Measurements from ENCODE around the gene GET3.
A peak's percentile ranks its signal among the peaks of the same experiment; 100 is the strongest.
"Not testable (repeated sequence)": the region's sequence is repeated elsewhere in the genome, so short reads cannot be mapped to it uniquely, and the experiment has no call there.

Gene GET3

GRCh38 chr19:12725612-12726011 lies 11.7 kb upstream of the GET3 start:
- H3K4me3 Mint-ChIP-seq, H3K27me3 Mint-ChIP-seq, H3K9me3 Mint-ChIP-seq, H3K27ac Mint-ChIP-seq: not testable (repeated sequence)
- H3K36me3 Mint-ChIP-seq (ENCODE audit: low read depth): peaks cover 55% of the 10 kb centered on the region
- peaks cover 35% of the 10 kb centered on the region for H3K4me1 Mint-ChIP-seq (ENCODE audit: low read depth)

- no peak overlapping the region for H3K4me3 Mint-ChIP-seq
- H3K4me1 Mint-ChIP-seq (ENCODE audit: low read depth): peaks cover 30% of the 10 kb centered on the region
Measured at GRCh38 chr19:12726988-12727316, 10.3 kb upstream of the GET3 start.

GRCh38 chr19:12727745-12728433 lies 9.4 kb upstream of the GET3 start:
- Mint-ChIP-seq H3K4me1 (ENCODE audit: low read depth) (peaks cover 33% of the 10 kb centered on the region), H3K4me3 (no peak overlapping the region), H3K9me3 (no peaks in the 10 kb centered on the region), H3K36me3 (ENCODE audit: low read depth) (peaks cover 50% of the 10 kb centered on the region), H3K27me3 (no peaks in the 10 kb centered on the region), H3K27ac (no peak overlapping the region)

More at GRCh38 chr19:12726988-12727316, 10.3 kb upstream of the GET3 start:
- Mint-ChIP-seq H3K36me3 (ENCODE audit: low read depth) (peaks cover 49% of the 10 kb centered on the region), H3K9me3 (no peaks in the 10 kb centered on the region), H3K27ac (no peak overlapping the region), H3K27me3 (no peaks in the 10 kb centered on the region)

GRCh38 chr19:12730064-12730463 lies 7.2 kb upstream of the GET3 start:
- H3K36me3 Mint-ChIP-seq (ENCODE audit: low read depth): peaks cover 47% of the 10 kb centered on the region

GRCh38 chr19:12731337-12731736 lies 6.0 kb upstream of the GET3 start:
- Mint-ChIP-seq H3K36me3 (ENCODE audit: low read depth) (peaks cover 46% of the 10 kb centered on the region), H3K4me3 (no peak overlapping the region), H3K9me3 (no peaks in the 10 kb centered on the region), H3K4me1 (ENCODE audit: low read depth) (peaks cover 37% of the 10 kb centered on the region), H3K27ac (no peak overlapping the region), H3K27me3 (no peaks in the 10 kb centered on the region)

More at GRCh38 chr19:12730064-12730463, 7.2 kb upstream of the GET3 start:
- Mint-ChIP-seq H3K27ac (peak overlapping the region; percentile 69), H3K27me3 (no peaks in the 10 kb centered on the region), H3K9me3 (no peaks in the 10 kb centered on the region), H3K4me1 (ENCODE audit: low read depth) (peaks cover 35% of the 10 kb centered on the region), H3K4me3 (no peak overlapping the region)

- peak overlapping the region; percentile 91 for H3K27ac Mint-ChIP-seq
- peaks cover 53% of the 10 kb centered on the region for H3K4me1 Mint-ChIP-seq (ENCODE audit: low read depth)
- peaks cover 32% of the 10 kb centered on the region for H3K36me3 Mint-ChIP-seq (ENCODE audit: low read depth)
- no peaks in the 10 kb centered on the region for H3K27me3 Mint-ChIP-seq
- no peaks in the 10 kb centered on the region for H3K9me3 Mint-ChIP-seq
- H3K4me3 Mint-ChIP-seq: peak overlapping the region; percentile 88
Measured at GRCh38 chr19:12733369-12734214, 3.7 kb upstream of the GET3 start.

GRCh38 chr19:12737835-12738351 lies 596 bp downstream of the GET3 start:
- H3K9me3 Mint-ChIP-seq: no peaks in the 10 kb centered on the region
- H3K4me1 Mint-ChIP-seq (ENCODE audit: low read depth): peaks cover 39% of the 10 kb centered on the region
- peaks cover 30% of the 10 kb centered on the region for H3K36me3 Mint-ChIP-seq (ENCODE audit: low read depth)
- H3K4me3 Mint-ChIP-seq: peak overlapping the region; percentile 100
- no peak overlapping the region for H3K27ac Mint-ChIP-seq
- H3K27me3 Mint-ChIP-seq: no peaks in the 10 kb centered on the region

GRCh38 chr19:12745166-12745897 lies 8.0 kb downstream of the GET3 start:
- Mint-ChIP-seq H3K4me3 (no peak overlapping the region), H3K36me3 (ENCODE audit: low read depth) (peaks cover 54% of the 10 kb centered on the region), H3K9me3 (no peaks in the 10 kb centered on the region), H3K27ac (no peak overlapping the region), H3K4me1 (ENCODE audit: low read depth) (no peaks in the 10 kb centered on the region), H3K27me3 (peaks cover 5% of the 10 kb centered on the region)

- H3K27me3 Mint-ChIP-seq: peaks cover 19% of the 10 kb centered on the region
- no peak overlapping the region for H3K27ac Mint-ChIP-seq
- H3K9me3 Mint-ChIP-seq: no peaks in the 10 kb centered on the region
- H3K4me1 Mint-ChIP-seq (ENCODE audit: low read depth): no peaks in the 10 kb centered on the region
- H3K4me3 Mint-ChIP-seq: no peak overlapping the region
- H3K36me3 Mint-ChIP-seq (ENCODE audit: low read depth): peaks cover 41% of the 10 kb centered on the region
Measured at GRCh38 chr19:12748489-12748888, 11.2 kb downstream of the GET3 start.

- no peaks in the 10 kb centered on the region for H3K4me1 Mint-ChIP-seq (ENCODE audit: low read depth)
- peaks cover 21% of the 10 kb centered on the region for H3K27me3 Mint-ChIP-seq
- no peak overlapping the region for H3K27ac Mint-ChIP-seq
- H3K9me3 Mint-ChIP-seq: no peaks in the 10 kb centered on the region
- H3K4me3 Mint-ChIP-seq: no peak overlapping the region
- H3K36me3 Mint-ChIP-seq (ENCODE audit: low read depth): peaks cover 31% of the 10 kb centered on the region
Measured at GRCh38 chr19:12749938-12750521, 12.7 kb downstream of the GET3 start.

GRCh38 chr19:12750851-12751250 lies 13.6 kb downstream of the GET3 start:
- no peaks in the 10 kb centered on the region for H3K9me3 Mint-ChIP-seq
- no peaks in the 10 kb centered on the region for H3K4me1 Mint-ChIP-seq (ENCODE audit: low read depth)
- H3K4me3 Mint-ChIP-seq: no peak overlapping the region
- no peak overlapping the region for H3K27ac Mint-ChIP-seq
- H3K27me3 Mint-ChIP-seq: peaks cover 26% of the 10 kb centered on the region
- peaks cover 24% of the 10 kb centered on the region for H3K36me3 Mint-ChIP-seq (ENCODE audit: low read depth)

GRCh38 chr19:12751635-12752034 lies 14.3 kb downstream of the GET3 start, which contains the start of gene BEST2:
Gene BEST2 (plus strand): TSS chr19:12751791. CDS start chr19:12752593, 802 bp downstream.
- Mint-ChIP-seq H3K4me1 (ENCODE audit: low read depth) (no peaks in the 10 kb centered on the region), H3K9me3 (no peaks in the 10 kb centered on the region), H3K27me3 (peaks cover 31% of the 10 kb centered on the region), H3K4me3 (no peak within 1 kb of the TSS), H3K36me3 (ENCODE audit: low read depth) (peaks cover 18% of the 10 kb centered on the region), H3K27ac (no peak within 1 kb of the TSS)

GRCh38 chr19:12752056-12752781 lies 14.9 kb downstream of the GET3 start:
- H3K4me3 Mint-ChIP-seq: no peak overlapping the region
- H3K9me3 Mint-ChIP-seq: no peaks in the 10 kb centered on the region
- H3K27ac Mint-ChIP-seq: no peak overlapping the region
- H3K27me3 Mint-ChIP-seq: peaks cover 31% of the 10 kb centered on the region
- peaks cover 12% of the 10 kb centered on the region for H3K36me3 Mint-ChIP-seq (ENCODE audit: low read depth)
- no peaks in the 10 kb centered on the region for H3K4me1 Mint-ChIP-seq (ENCODE audit: low read depth)
